Measurements from ENCODE around the gene PPP1R36. TPM values are rescaled to one million over a fixed set of nuclear protein-coding genes. Genes with fewer than 3 reads are reported as not detected.

PPP1R36 gene
- total and polyA plus RNA-seq, 2 of the 8 experiments (the other 6 are each of a cell fraction or from before 2014, with no cell fraction given) = 0.39 to 0.93 TPM

DNA sequence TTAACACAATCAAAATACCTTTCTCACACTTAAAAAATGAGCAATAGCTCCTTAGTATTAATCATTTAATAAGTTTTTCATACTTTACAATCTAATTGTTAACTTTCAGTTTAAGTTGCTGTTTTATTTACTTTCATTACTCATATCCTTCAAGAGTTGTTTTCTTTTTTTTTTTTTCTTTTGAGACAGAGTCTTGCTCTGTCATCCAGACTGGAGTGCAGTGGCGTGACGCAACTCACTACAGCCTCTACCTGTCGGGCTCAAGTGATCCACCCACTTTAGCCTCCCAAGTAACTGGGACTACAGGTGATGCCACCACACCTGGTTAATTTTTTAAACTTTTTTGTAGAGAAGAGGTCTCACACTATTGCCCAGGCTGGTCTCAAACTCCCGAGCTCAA lies 29.1 kb upstream of the PPP1R36 start:
- Histone ChIP-seq H2BK5ac (ENCODE audit: low read depth, low read length) (no peak overlapping the region), H2BK15ac (ENCODE audit: low read length) (no peak overlapping the region), H3K79me1 (ENCODE audit: low read depth, low read length) (peaks cover 2% of the 10 kb centered on the region; the same call in 1 of the 2 replicates), H3K79me2 (ENCODE audit: control insufficient read depth in 1 of 2, insufficient read depth in 2 of 2, low read length in 2 of 2) (peaks cover 0 to 42% of the 10 kb centered on the region in 2 experiments; a peak in 2 of 4 replicates), H2AFZ (ENCODE audit: low read length) (no peak overlapping the region), H3K14ac (ENCODE audit: insufficient read length) (no peak overlapping the region), H2BK12ac (ENCODE audit: low read depth, low read length) (no peak overlapping the region), H4K91ac (replicated peaks; ENCODE audit: insufficient read length, low read length) (no peak overlapping the region), H3K9me3 (ENCODE audit: insufficient read depth in 2 of 2, low read depth in 1 of 2, low read length in 1 of 2) (no peaks in the 10 kb centered on the region; a peak in 1 of 4 replicates), H3K36me3 (ENCODE audit: control insufficient read depth in 2 of 4, insufficient read depth in 4 of 4, low read length in 3 of 4) (peaks cover 0 to 17% (median 7%) of the 10 kb centered on the region in 4 experiments; a peak in 5 of 8 replicates), H3K4me1 (replicated peaks in 1 of 4; ENCODE audit: control insufficient read depth in 3 of 4, insufficient read depth in 4 of 4, low read length in 3 of 4) (no peaks in the 10 kb centered on the region), H3K4ac (replicated peaks; ENCODE audit: insufficient read length, low read depth, low read length) (no peak overlapping the region), H2BK20ac (ENCODE audit: low read length) (no peak overlapping the region), H3K23me2 (ENCODE audit: low read depth, low read length) (no peaks in the 10 kb centered on the region), H4K5ac (ENCODE audit: insufficient read length, low read depth, low read length) (no peak overlapping the region), H3K27ac (ENCODE audit: low read depth, low read length) (no peak overlapping the region), H4K20me1 (replicated peaks in 1 of 2; ENCODE audit: control insufficient read depth in 1 of 2, insufficient read depth in 2 of 2, low read length in 2 of 2) (peaks cover 1 to 2% of the 10 kb centered on the region in 2 experiments), H4K8ac (ENCODE audit: extremely low read depth, insufficient read depth, low read length) (no peak overlapping the region), H3K23ac (ENCODE audit: insufficient read length) (no peak overlapping the region), H3K56ac (replicated peaks; ENCODE audit: insufficient read length, low read depth, low read length) (no peak overlapping the region), H3K4me2 (ENCODE audit: insufficient read depth in 1 of 2, low read depth in 2 of 2, low read length in 2 of 2) (no peak overlapping the region), H3K18ac (ENCODE audit: extremely low read depth, low read length) (no peak overlapping the region), H3K27me3 (replicated peaks in 1 of 4; ENCODE audit: control insufficient read depth in 3 of 4, extremely low read depth in 1 of 4, insufficient read depth in 3 of 4, low read length in 3 of 4) (no peaks in the 10 kb centered on the region), H3K9ac (replicated peaks in 1 of 4; ENCODE audit: extremely low read depth in 1 of 4, low read depth in 3 of 4, low read length in 3 of 4) (no peak overlapping the region), H2AK5ac (ENCODE audit: low read depth, low read length) (no peak overlapping the region), H2BK120ac (replicated peaks; ENCODE audit: low read depth, low read length) (no peak overlapping the region), H3K4me3 (ENCODE audit: extremely low read depth in 1 of 4, insufficient read depth in 2 of 4, low read depth in 3 of 4, low read length in 4 of 4) (no peak overlapping the region)
- 79% methylated on average over 4 of the region's 4 CpGs; no CpG with 5 or more reads in 1 of the 2 experiments for WGBS, 2 experiments (ENCODE audit: extremely low coverage in 1 of 2, insufficient coverage in 1 of 2, insufficient read length in 1 of 2, insufficient replicate concordance in 2 of 2, low coverage in 1 of 2, low lambda C conversion rate in 2 of 2, missing lambda C conversion rate in 1 of 2)
- DNase-seq (ENCODE audit: low read depth in 1 of 2, low spot score in 2 of 2) = no peak
- no peak for FAIRE-seq
- ChIA-PET CTCF (ENCODE audit: partially characterized antibody) (interaction anchor here (1.0 to 2.7 kb wide), 3 partner anchors 10 to 124 kb away, joined by 3 to 20 read pairs (median 4); no protein-coding TSS in a partner anchor), POLR2A (ENCODE audit: partially characterized antibody) (interaction anchor here (4.1 to 5.5 kb wide), 2 partner anchors 16 to 20 kb away, joined by 16 to 27 read pairs; partner anchors contain the start of genes HSPA2 and ZBTB1)
- TF ChIP-seq ATF3 (IDR thresholded peaks at IDR 0.05; ENCODE audit: insufficient read depth, low read depth, low read length) = no peak
- no peak for TF ChIP-seq SP1 (IDR thresholded peaks at IDR 0.05; ENCODE audit: low read depth, low read length)
- TF ChIP-seq SRF (IDR thresholded peaks at IDR 0.05; ENCODE audit: low read depth, low read length) = no peak
- no peak for TF ChIP-seq CREB1 (IDR thresholded peaks at IDR 0.05)
- TF ChIP-seq POLR2A (IDR thresholded peaks at IDR 0.05; ENCODE audit: control extremely low read depth in 1 of 2, low read depth in 2 of 2, low read length in 2 of 2) = no peak
- no peak for TF ChIP-seq KDM1A (IDR thresholded peaks at IDR 0.05; ENCODE audit: borderline replicate concordance, low read length)
- TF ChIP-seq SP4 (IDR thresholded peaks at IDR 0.05; ENCODE audit: low read length) = no peak
- TF ChIP-seq RAD21 (IDR thresholded peaks at IDR 0.05 in 1 of 2, conservative IDR thresholded peaks at IDR 0.05 in 1 of 2; ENCODE audit: low read depth in 2 of 2, low read length in 2 of 2) = no peak
- TF ChIP-seq, protein P1, sequence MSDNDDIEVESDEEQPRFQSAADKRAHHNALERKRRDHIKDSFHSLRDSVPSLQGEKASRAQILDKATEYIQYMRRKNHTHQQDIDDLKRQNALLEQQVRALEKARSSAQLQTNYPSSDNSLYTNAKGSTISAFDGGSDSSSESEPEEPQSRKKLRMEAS (IDR thresholded peaks at IDR 0.05) = no peak
- no peak for TF ChIP-seq SIX5 (IDR thresholded peaks at IDR 0.05; ENCODE audit: low read depth, low read length)
- TF ChIP-seq NRF1 (IDR thresholded peaks at IDR 0.05; ENCODE audit: low read depth, low read length) = no peak
- TF ChIP-seq RXRA (IDR thresholded peaks at IDR 0.05; ENCODE audit: insufficient read depth, low read depth, low read length) = no peak
- no peak for TF ChIP-seq TCF12 (IDR thresholded peaks at IDR 0.05; ENCODE audit: low read depth, low read length)
- no peak for TF ChIP-seq EGR1 (IDR thresholded peaks at IDR 0.05; ENCODE audit: borderline replicate concordance, low read depth, low read length)
